IMR-90 (cell line): ENCODE results near the gene ZRSR2. TPM values are rescaled to one million over a fixed set of nuclear protein-coding genes. Genes with fewer than 3 reads are reported as not detected.

Source experiments
- ATAC-seq: fragments of 200-7000 bp; cut with Tn5 transposase; 2 replicates; pipeline ENCODE4 v1.9.1; 2020; ENCODE audit warnings: low read depth, mild to moderate bottlenecking, moderate library complexity
- BruUV-seq: library from RNA; stranded (reverse); fragments of 400-500 nt; replicated peaks from 2 replicates; lab custom pipeline; 2021; lab: Mats Ljungman, UMichigan
- CTCF ChIA-PET: fragments of 300-600 bp; formaldehyde crosslinking; extraction: SDS; loops from one replicate; lab custom pipeline; 2021; ENCODE audit warnings: antibody characterized with exemption; lab: Yijun Ruan, JAX
- POLR2A ChIA-PET: fragments of 300-600 bp; sonication (Branson Sonifier 250); formaldehyde crosslinking; loops from one replicate; lab custom pipeline; 2022; ENCODE audit warnings: antibody characterized with exemption; ENCODE audit not compliant: unreplicated experiment; lab: Charles Lee
- DNase-seq: peaks from one replicate; pipeline ENCODE4 v3.0.0; 2013
- H2AFZ ChIP-seq: replicated peaks from 2 replicates; pipeline ENCODE3; 2013; ENCODE audit warnings: low read length, mild to moderate bottlenecking; ENCODE audit not compliant: poor library complexity
- H2AK5ac ChIP-seq: 2 replicates; pipeline ENCODE4 v1.6.1; 2013; ENCODE audit warnings: low read depth, low read length, inconsistent platforms
- H2AK9ac ChIP-seq: replicated peaks from 2 replicates; pipeline ENCODE3; 2013; ENCODE audit warnings: mild to moderate bottlenecking, low read depth, low read length, moderate library complexity; ENCODE audit not compliant: poor library complexity
- H2BK120ac ChIP-seq: 2 replicates; pipeline ENCODE4 v1.6.1; 2013; ENCODE audit warnings: low read depth, low read length, inconsistent platforms
- H2BK15ac ChIP-seq: 3 replicates; pipeline ENCODE4 v1.6.1; 2013; ENCODE audit warnings: low read depth, low read length, inconsistent platforms
- H2BK20ac ChIP-seq: 2 replicates; pipeline ENCODE4 v1.6.1; 2013; ENCODE audit warnings: low read depth, mild to moderate bottlenecking, inconsistent platforms, low read length, moderate library complexity
- H2BK5ac ChIP-seq: 2 replicates; pipeline ENCODE4 v1.6.1; 2013; ENCODE audit warnings: mild to moderate bottlenecking, low read depth, low read length, inconsistent platforms; ENCODE audit not compliant: poor library complexity, severe bottlenecking
- H3K14ac ChIP-seq: replicated peaks from 2 replicates; pipeline ENCODE4 v1.6.1; 2013; ENCODE audit warnings: low read depth, low read length, inconsistent platforms
- H3K18ac ChIP-seq: 2 replicates; pipeline ENCODE4 v1.6.1; 2013; ENCODE audit warnings: low read depth, low read length, control low read depth
- H3K23ac ChIP-seq: 2 replicates; pipeline ENCODE4 v1.6.1; 2013; ENCODE audit warnings: low read depth, low read length, inconsistent platforms
- H3K27ac ChIP-seq: 2 replicates; pipeline ENCODE4 v1.5.1; 2013; ENCODE audit warnings: mild to moderate bottlenecking, control low read depth, low read length; ENCODE audit not compliant: insufficient read depth
- H3K27me3 ChIP-seq: 2 replicates; pipeline ENCODE4 v1.6.1; 2013; ENCODE audit warnings: low read length; ENCODE audit not compliant: control insufficient read depth, insufficient read depth
- H3K36me3 ChIP-seq: 2 replicates; pipeline ENCODE4 v1.6.1; 2013; ENCODE audit warnings: low read length, mixed read lengths; ENCODE audit not compliant: control insufficient read depth, insufficient read depth
- H3K4ac ChIP-seq: 2 replicates; pipeline ENCODE4 v1.6.1; 2013; ENCODE audit warnings: low read depth, low read length, inconsistent platforms
- H3K4me1 ChIP-seq: 2 replicates; pipeline ENCODE4 v1.6.1; 2013; ENCODE audit warnings: low read length, mixed read lengths; ENCODE audit not compliant: control insufficient read depth, insufficient read depth
- H3K4me2 ChIP-seq: 2 replicates; pipeline ENCODE4 v1.6.1; 2013; ENCODE audit warnings: low read depth, mild to moderate bottlenecking, control low read depth, low read length, moderate library complexity
- H3K4me3 ChIP-seq: 2 replicates; pipeline ENCODE4 v1.5.1; 2013; ENCODE audit warnings: low read depth, mild to moderate bottlenecking, control low read depth, low read length, moderate library complexity; ENCODE audit not compliant: insufficient read depth
- H3K56ac ChIP-seq: 2 replicates; pipeline ENCODE4 v1.6.1; 2013; ENCODE audit warnings: low read length, inconsistent platforms; ENCODE audit not compliant: insufficient read depth; ENCODE audit errors: extremely low read depth
- H3K79me1 ChIP-seq, 2 experiments: 2 replicates each; pipeline ENCODE4 v1.6.1; 2013; ENCODE audit warnings: low read length in 2 of 2, inconsistent platforms in 1 of 2, low read depth in 1 of 2
- H3K9ac ChIP-seq: 2 replicates; pipeline ENCODE4 v1.6.1; 2013; ENCODE audit warnings: low read depth, low read length, control low read depth
- H3K9me1 ChIP-seq: 2 replicates; pipeline ENCODE4 v1.6.1; 2013; ENCODE audit warnings: low read length, inconsistent platforms; ENCODE audit not compliant: insufficient read depth
- H3K9me3 ChIP-seq: 2 replicates; pipeline ENCODE4 v1.6.1; 2013; ENCODE audit warnings: low read length; ENCODE audit not compliant: control insufficient read depth, insufficient read depth
- H4K20me1 ChIP-seq: 2 replicates; pipeline ENCODE4 v1.6.1; 2013; ENCODE audit warnings: low read length, inconsistent platforms; ENCODE audit not compliant: insufficient read depth
- H4K5ac ChIP-seq: 2 replicates; pipeline ENCODE4 v1.6.1; 2013; ENCODE audit warnings: mild to moderate bottlenecking, low read depth, low read length, control low read depth
- H4K8ac ChIP-seq, 2 experiments: 2 replicates each; pipeline ENCODE4 v1.6.1; 2013; ENCODE audit warnings: low read depth in 2 of 2, low read length in 2 of 2, control low read depth in 1 of 2, inconsistent platforms in 1 of 2
- H4K91ac ChIP-seq: 2 replicates; pipeline ENCODE4 v1.6.1; 2013; ENCODE audit warnings: low read depth, low read length, inconsistent platforms; ENCODE audit not compliant: insufficient read depth
- MAFK ChIP-seq: IDR thresholded peaks from 2 replicates; pipeline ENCODE4 v1.6.1; 2012; ENCODE audit warnings: low read depth, low read length, improper control_type of control experiment
- MXI1 ChIP-seq: IDR thresholded peaks from 2 replicates; pipeline ENCODE4 v1.6.1; 2012; ENCODE audit warnings: low read depth, mild to moderate bottlenecking, low read length, moderate library complexity, borderline replicate concordance
- WGBS, 2 experiments: methylation state at CpG; one replicate each; pipeline versions ENCODE4 v1.1.5 to v1.1.7; 2013; ENCODE audit warnings: missing lambda C conversion rate in 2 of 2; ENCODE audit not compliant: insufficient read length in 1 of 2; ENCODE audit errors: extremely low coverage in 2 of 2; 5-methylcytosine and 5-hydroxymethylcytosine counted together
- dilution Hi-C: fragments of 300-500 bp; cut with HindIII; formaldehyde crosslinking; loops from one replicate; pipeline ENCODE4 v1.14.3; 2018; ENCODE audit warnings: low sequenced_read_pairs; ENCODE audit not compliant: unreplicated experiment
- in situ Hi-C: fragments of 300-500 bp; cut with MboI; formaldehyde crosslinking; loops from 3 replicates; pipeline ENCODE4 v1.14.3; 2019; ENCODE audit warnings: low sequenced_read_pairs, inconsistent platforms, mixed read lengths
- intact Hi-C: fragments of 100-400 bp; cut with micrococcal nuclease; formaldehyde crosslinking; loops from 2 replicates; pipeline ENCODE4 v1.10.0; 2022
- polyA plus RNA-seq, 3 experiments: library from polyadenylated mRNA; depleted of rRNA; stranded (reverse); fragments of >200 nt; gene quantifications; 2 replicates each; pipeline ENCODE4 v1.2.3, GENCODE V29; 2012; ENCODE audit warnings: low replicate concordance in 1 of 3
- total RNA-seq: library from RNA; depleted of rRNA; stranded (reverse); fragments of >200 nt; gene quantifications from 2 replicates; pipeline ENCODE4 v1.2.3, GENCODE V29; 2012

The ZRSR2 gene
- total and polyA plus RNA-seq, 2 of the 4 experiments (the other 2 are of a cell fraction), result 4.7 to 11.3 TPM

DNA sequence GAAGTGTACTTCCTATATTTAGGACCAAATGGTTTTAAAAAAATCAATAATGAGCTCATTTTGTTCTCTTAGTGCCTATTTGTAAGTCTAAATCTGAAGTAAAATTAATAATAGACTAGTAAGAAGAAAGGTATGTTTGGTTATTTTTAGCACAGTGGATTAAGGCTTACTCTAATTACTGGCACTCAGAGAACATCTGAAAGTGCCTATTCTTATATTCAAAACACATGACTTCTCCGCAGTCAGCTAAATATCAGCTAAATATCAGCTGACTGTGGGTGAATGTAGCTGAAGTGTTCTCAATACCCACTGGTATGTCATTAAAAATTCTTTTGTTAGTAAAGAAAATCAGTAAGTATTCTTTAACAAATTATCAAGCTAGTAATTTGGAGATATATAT lies 58.3 kb downstream of the ZRSR2 start:
- dilution Hi-C loops, result no loop called here
- Histone ChIP-seq H3K27ac (no peak overlapping the region), H3K4ac (no peak overlapping the region), H3K79me1 (peaks cover 0 to 16% of the 10 kb centered on the region in 2 experiments; a peak in 2 of 4 replicates), H3K9me1 (no peaks in the 10 kb centered on the region), H4K5ac (no peak overlapping the region), H2AK9ac (no peak overlapping the region), H3K27me3 (no peaks in the 10 kb centered on the region; the same call in 1 of the 2 replicates), H2BK15ac (no peak overlapping the region), H3K9ac (no peak overlapping the region), H2BK5ac (no peak overlapping the region), H4K91ac (no peak overlapping the region), H3K18ac (no peak overlapping the region), H2AFZ (no peak overlapping the region), H3K56ac (no peak overlapping the region), H4K20me1 (no peaks in the 10 kb centered on the region; the same call in 1 of the 2 replicates), H2BK20ac (no peak overlapping the region), H3K36me3 (peaks cover 3% of the 10 kb centered on the region; the same call in 1 of the 2 replicates), H4K8ac (no peak overlapping the region), H3K4me2 (no peak overlapping the region), H3K4me1 (no peaks in the 10 kb centered on the region), H3K14ac (no peak overlapping the region), H3K9me3 (no peaks in the 10 kb centered on the region), H2BK120ac (no peak overlapping the region), H2AK5ac (no peak overlapping the region), H3K4me3 (no peak overlapping the region), H3K23ac (no peak overlapping the region)
- in situ Hi-C loops, result no loop called here
- ATAC-seq (no peak), DNase-seq (no peak)
- CTCF ChIA-PET, result no interaction called here
- POLR2A ChIA-PET, result interaction anchor here (1.0 kb wide), 1 partner anchor 9 kb away, joined by 4 read pairs; no protein-coding TSS in a partner anchor
- TF ChIP-seq MAFK, result 0 out of 2 replicates have a peak, but pooled peaks have one; percentile 12
- TF ChIP-seq MXI1, result no peak
- BruUV-seq, result no TSS peak
- no CpG with 5 or more reads among the region's 1 CpG for WGBS, 2 experiments
- intact Hi-C loops, result loop anchor here (2.0 kb wide), 1 partner anchor 274 kb away; the partner anchor contains the start of gene GRPR
